ENCODE results near the gene CLIP2. TPM values are rescaled to one million over a fixed set of nuclear protein-coding genes. Genes with fewer than 3 reads are reported as not detected.
"Not testable (repeated sequence)": the region's sequence is repeated elsewhere in the genome, so short reads cannot be mapped to it uniquely, and the experiment has no call there.

CLIP2 gene
- total RNA-seq, 1 donor from 2014 or later, result 7.4 TPM

DNA sequence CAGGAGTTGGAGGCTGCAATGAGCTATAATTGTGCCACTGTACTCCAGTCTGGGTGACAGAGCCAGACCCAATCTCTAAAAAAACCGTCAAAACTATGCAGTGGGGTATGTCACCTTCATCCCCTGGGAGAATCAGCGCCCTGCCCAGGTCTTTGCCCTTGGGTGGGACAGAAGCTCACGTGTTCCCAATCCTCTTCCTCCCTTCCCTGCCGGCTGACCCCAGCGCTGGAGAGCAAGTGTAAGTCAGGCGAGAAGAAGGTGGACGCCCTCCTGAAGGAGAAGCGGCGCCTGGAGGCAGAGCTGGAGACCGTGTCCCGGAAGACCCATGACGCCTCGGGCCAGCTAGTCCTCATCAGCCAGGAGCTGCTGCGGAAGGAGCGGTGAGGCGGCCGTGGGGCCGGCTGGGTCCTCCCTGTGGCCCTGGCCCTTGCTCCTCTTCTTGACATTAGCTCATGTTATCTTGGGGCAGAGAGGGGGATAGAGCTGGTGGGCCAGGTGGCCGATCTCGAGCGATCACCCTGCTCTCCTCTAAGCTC lies 99.7 kb downstream of the CLIP2 start:
- H3K27me3 ChIP-seq (ENCODE audit: low read depth), result no peaks in the 10 kb centered on the region
- no peaks in the 10 kb centered on the region for H3K9me3 ChIP-seq (replicated peaks)
- DNase-seq, result no peak
- no peak overlapping the region for H3K4me3 ChIP-seq
- H3K27ac ChIP-seq (replicated peaks), result no peak overlapping the region
- intact Hi-C loops (cut with micrococcal nuclease), result no loop called here
- TF ChIP-seq, protein P1, sequence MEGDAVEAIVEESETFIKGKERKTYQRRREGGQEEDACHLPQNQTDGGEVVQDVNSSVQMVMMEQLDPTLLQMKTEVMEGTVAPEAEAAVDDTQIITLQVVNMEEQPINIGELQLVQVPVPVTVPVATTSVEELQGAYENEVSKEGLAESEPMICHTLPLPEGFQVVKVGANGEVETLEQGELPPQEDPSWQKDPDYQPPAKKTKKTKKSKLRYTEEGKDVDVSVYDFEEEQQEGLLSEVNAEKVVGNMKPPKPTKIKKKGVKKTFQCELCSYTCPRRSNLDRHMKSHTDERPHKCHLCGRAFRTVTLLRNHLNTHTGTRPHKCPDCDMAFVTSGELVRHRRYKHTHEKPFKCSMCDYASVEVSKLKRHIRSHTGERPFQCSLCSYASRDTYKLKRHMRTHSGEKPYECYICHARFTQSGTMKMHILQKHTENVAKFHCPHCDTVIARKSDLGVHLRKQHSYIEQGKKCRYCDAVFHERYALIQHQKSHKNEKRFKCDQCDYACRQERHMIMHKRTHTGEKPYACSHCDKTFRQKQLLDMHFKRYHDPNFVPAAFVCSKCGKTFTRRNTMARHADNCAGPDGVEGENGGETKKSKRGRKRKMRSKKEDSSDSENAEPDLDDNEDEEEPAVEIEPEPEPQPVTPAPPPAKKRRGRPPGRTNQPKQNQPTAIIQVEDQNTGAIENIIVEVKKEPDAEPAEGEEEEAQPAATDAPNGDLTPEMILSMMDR (IDR thresholded peaks at IDR 0.05; ENCODE audit: borderline replicate concordance), result no peak
- H3K4me1 ChIP-seq, result peaks cover 9% of the 10 kb centered on the region
- H3K36me3 ChIP-seq, result peaks cover 35% of the 10 kb centered on the region

DNA sequence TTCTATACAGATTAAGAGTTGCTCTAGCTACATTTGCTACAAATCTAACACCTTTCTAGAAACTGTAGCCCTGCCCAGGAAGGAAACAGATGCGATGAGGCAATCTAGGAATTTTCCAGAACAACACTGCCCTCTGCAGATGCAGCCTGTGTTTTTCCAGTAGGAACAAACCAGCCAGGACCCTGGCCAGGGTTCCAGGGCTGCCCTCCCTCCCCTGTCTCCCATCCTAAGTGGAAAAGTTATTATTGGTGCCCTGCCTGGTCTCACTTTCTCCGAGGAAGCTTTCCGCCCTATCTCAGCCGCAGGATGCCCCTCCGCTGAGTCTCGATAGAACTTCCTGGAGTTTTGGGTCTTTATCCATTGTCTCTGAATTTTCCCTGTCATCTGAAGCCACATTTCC lies 104.5 kb downstream of the CLIP2 start:
- Histone ChIP-seq H3K27ac (replicated peaks) (peak overlapping the region; percentile 57), H3K4me1 (peaks cover 17% of the 10 kb centered on the region), H3K36me3 (peaks cover 37% of the 10 kb centered on the region)
- intact Hi-C loops (cut with micrococcal nuclease); H3K9me3 ChIP-seq (replicated peaks); H3K27me3 ChIP-seq (ENCODE audit: low read depth); DNase-seq; H3K4me3 ChIP-seq: not testable (repeated sequence)
- TF ChIP-seq, protein P1 (IDR thresholded peaks at IDR 0.05; ENCODE audit: borderline replicate concordance), result peak; percentile 68

DNA sequence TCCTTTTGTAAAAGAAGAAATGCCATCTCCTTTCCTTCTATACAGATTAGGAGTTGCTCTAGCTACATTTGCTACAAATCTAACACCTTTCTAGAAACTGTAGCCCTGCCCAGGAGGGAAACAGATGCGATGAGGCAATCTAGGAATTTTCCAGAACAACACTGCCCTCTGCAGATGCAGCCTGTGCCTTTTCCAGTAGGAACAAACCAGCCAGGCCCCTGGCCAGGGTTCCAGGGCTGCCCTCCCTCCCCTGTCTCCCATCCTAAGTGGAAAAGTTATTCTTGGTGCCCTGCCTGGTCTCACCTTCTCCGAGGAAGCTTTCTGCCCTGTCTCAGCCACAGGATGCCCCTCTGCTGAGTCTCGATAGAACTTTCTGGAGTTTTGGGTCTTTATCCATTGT lies 105.4 kb downstream of the CLIP2 start:
- intact Hi-C loops (cut with micrococcal nuclease); H3K27ac ChIP-seq (replicated peaks); H3K27me3 ChIP-seq (ENCODE audit: low read depth); DNase-seq; H3K4me3 ChIP-seq; H3K9me3 ChIP-seq (replicated peaks): not testable (repeated sequence)
- Histone ChIP-seq H3K4me1 (peaks cover 17% of the 10 kb centered on the region), H3K36me3 (peaks cover 29% of the 10 kb centered on the region)
- TF ChIP-seq, protein P1 (IDR thresholded peaks at IDR 0.05; ENCODE audit: borderline replicate concordance), result peak; percentile 53

DNA sequence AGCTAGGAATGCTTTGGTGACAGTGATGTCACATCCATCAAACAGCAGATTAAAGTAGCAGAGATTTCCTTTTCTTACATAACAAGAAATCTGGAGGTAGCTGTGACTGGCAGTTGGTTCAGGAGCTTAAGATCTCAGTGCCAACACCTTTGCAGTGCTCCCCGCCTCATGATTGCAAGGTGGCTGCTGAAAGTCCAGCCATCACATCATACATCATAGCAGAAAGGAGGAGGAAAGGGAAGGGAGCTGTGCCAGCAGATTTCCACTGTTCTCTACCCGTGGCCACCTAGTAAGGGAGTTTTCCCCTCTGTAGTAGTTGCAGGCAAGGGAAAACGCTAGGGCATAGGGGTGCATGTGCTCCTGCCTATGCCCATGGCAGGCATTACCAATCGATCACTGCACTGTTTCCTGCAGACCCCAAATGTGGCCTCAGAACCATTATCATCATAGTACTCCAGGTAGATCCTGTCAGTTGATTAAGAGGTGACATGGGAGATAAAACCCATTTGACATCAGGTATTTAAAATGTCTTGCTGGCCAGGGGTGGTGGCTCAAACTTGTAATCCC lies 106.6 kb downstream of the CLIP2 start:
- no peak overlapping the region for H3K27ac ChIP-seq (replicated peaks)
- TF ChIP-seq, protein P1 (IDR thresholded peaks at IDR 0.05; ENCODE audit: borderline replicate concordance), result no peak
- intact Hi-C loops (cut with micrococcal nuclease), result loop anchor here (5.0 kb wide), 1 partner anchor 189 kb away; no protein-coding TSS in a partner anchor
- DNase-seq, result no peak
- H3K9me3 ChIP-seq (replicated peaks), result no peaks in the 10 kb centered on the region
- peaks cover 37% of the 10 kb centered on the region for H3K36me3 ChIP-seq
- H3K27me3 ChIP-seq (ENCODE audit: low read depth), result no peaks in the 10 kb centered on the region
- no peak overlapping the region for H3K4me3 ChIP-seq
- H3K4me1 ChIP-seq, result peaks cover 17% of the 10 kb centered on the region

DNA sequence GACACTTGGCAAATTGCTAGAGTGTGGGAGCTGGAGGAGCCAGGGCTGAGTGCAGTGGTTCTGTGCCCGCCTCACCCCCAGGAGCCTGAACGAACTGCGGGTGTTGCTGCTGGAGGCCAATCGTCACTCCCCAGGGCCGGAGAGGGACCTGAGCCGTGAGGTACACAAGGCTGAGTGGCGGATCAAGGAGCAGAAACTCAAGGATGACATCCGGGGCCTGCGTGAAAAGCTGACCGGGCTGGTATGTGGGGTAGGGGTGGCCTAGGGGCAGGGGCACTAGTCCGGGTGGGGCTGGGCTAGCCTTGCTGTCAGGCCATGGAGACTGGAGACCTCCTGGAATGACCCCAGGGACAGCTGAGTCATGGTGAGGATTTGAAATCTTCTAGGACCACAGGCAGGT lies 107.8 kb downstream of the CLIP2 start:
- peaks cover 40% of the 10 kb centered on the region for H3K36me3 ChIP-seq
- intact Hi-C loops (cut with micrococcal nuclease), result loop anchor here (5.0 kb wide), 1 partner anchor 190 kb away; no protein-coding TSS in a partner anchor
- DNase-seq, result no peak

More for the DNA sequence above, 107.8 kb downstream of the CLIP2 start:
- TF ChIP-seq, protein P1 (IDR thresholded peaks at IDR 0.05; ENCODE audit: borderline replicate concordance), result no peak
- H3K4me3 ChIP-seq, result no peak overlapping the region
- H3K27ac ChIP-seq (replicated peaks), result no peak overlapping the region
- H3K4me1 ChIP-seq, result peaks cover 17% of the 10 kb centered on the region
- H3K27me3 ChIP-seq (ENCODE audit: low read depth), result no peaks in the 10 kb centered on the region
- no peaks in the 10 kb centered on the region for H3K9me3 ChIP-seq (replicated peaks)
